Fibroblast of lung (primary cell): ENCODE results near the gene OR6N1.

Source experiments
- EZH2 ChIP-seq: IDR thresholded peaks from 2 replicates; pipeline ENCODE4 v1.5.1; 2012; ENCODE audit warnings: low read length, control low read depth, mild to moderate bottlenecking; ENCODE audit errors: missing control alignments
- TF ChIP-seq, protein P1 (sequence below), 2 donors: IDR thresholded peaks in 1 of 2; conservative IDR thresholded peaks in 1 of 2; 1 replicate in 1 of 2; 2 replicates in 1 of 2; pipeline ENCODE4 v1.5.1; 2011 to 2012; ENCODE audit warnings: low read length in 2 of 2, control low read depth in 1 of 2, inconsistent platforms in 1 of 2, low read depth in 1 of 2, mild to moderate bottlenecking in 1 of 2

DNA sequence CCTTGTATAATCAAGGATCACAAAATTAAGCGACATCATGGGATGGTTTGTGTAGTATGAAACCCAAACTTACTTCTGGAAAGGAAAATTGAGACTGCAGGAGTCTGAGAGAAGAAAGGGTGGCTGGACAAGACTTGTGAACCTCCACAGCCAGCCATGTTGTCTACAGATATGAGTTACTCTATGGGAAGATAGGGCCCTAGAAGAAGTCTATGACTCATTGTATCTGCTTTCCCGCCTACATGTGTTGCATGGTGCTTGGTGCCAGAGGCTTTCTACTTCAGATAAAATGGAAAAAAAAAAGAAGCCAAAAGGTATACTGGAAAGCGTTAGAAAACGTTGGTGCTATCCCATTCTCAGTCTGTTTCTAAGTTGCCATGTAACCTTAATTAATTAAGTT is 27.7 kb upstream of the OR6N1 start:
- TF ChIP-seq, protein P1, sequence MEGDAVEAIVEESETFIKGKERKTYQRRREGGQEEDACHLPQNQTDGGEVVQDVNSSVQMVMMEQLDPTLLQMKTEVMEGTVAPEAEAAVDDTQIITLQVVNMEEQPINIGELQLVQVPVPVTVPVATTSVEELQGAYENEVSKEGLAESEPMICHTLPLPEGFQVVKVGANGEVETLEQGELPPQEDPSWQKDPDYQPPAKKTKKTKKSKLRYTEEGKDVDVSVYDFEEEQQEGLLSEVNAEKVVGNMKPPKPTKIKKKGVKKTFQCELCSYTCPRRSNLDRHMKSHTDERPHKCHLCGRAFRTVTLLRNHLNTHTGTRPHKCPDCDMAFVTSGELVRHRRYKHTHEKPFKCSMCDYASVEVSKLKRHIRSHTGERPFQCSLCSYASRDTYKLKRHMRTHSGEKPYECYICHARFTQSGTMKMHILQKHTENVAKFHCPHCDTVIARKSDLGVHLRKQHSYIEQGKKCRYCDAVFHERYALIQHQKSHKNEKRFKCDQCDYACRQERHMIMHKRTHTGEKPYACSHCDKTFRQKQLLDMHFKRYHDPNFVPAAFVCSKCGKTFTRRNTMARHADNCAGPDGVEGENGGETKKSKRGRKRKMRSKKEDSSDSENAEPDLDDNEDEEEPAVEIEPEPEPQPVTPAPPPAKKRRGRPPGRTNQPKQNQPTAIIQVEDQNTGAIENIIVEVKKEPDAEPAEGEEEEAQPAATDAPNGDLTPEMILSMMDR (conservative IDR thresholded peaks at IDR 0.05 in 1 of 2, IDR thresholded peaks at IDR 0.05 in 1 of 2; ENCODE audit: low read depth in 1 of 2, low read length in 2 of 2) = no peak
- TF ChIP-seq EZH2 = no peak
